Activated CD8-positive, alpha-beta memory T cell treated with anti-CD3 and anti-CD28 coated beads, Interleukin-2, amount 50 U/mL, for 4 hours (primary cell): ENCODE results near the gene ABLIM2.

Experiments used
- DNase-seq: peaks from one replicate; pipeline ENCODE4 v3.0.0-alpha.2; 2020

The ABLIM2 gene

GRCh38 chr4:8192748-8193738 is 34.4 kb upstream of the ABLIM2 start:
- DNase-seq, result no peak

- no peak for DNase-seq
Measured at GRCh38 chr4:8191136-8191747, 32.6 kb upstream of the ABLIM2 start.

- DNase-seq, result no peak
Measured at GRCh38 chr4:8189551-8190466, 31.2 kb upstream of the ABLIM2 start.

- no peak for DNase-seq
Measured at GRCh38 chr4:8188743-8189550, 30.3 kb upstream of the ABLIM2 start.

- DNase-seq, result no peak
Measured at GRCh38 chr4:8188085-8188484, 29.5 kb upstream of the ABLIM2 start.

GRCh38 chr4:8185930-8186329 is 27.3 kb upstream of the ABLIM2 start:
- DNase-seq, result no peak

GRCh38 chr4:8185295-8185694 is 26.7 kb upstream of the ABLIM2 start:
- DNase-seq, result no peak

- no peak for DNase-seq
Measured at GRCh38 chr4:8184061-8184460, 25.4 kb upstream of the ABLIM2 start.

GRCh38 chr4:8182858-8183725 is 24.5 kb upstream of the ABLIM2 start:
- DNase-seq, result no peak

- no peak for DNase-seq
Measured at GRCh38 chr4:8182294-8182693, 23.7 kb upstream of the ABLIM2 start.

- no peak for DNase-seq
Measured at GRCh38 chr4:8181844-8182243, 23.2 kb upstream of the ABLIM2 start.

- no peak for DNase-seq
Measured at GRCh38 chr4:8181119-8181518, 22.5 kb upstream of the ABLIM2 start.

- no peak for DNase-seq
Measured at GRCh38 chr4:8180310-8181093, 21.9 kb upstream of the ABLIM2 start.

GRCh38 chr4:8179771-8180170 is 21.2 kb upstream of the ABLIM2 start:
- DNase-seq, result no peak

- DNase-seq, result no peak
Measured at GRCh38 chr4:8179074-8179473, 20.5 kb upstream of the ABLIM2 start.

- no peak for DNase-seq
Measured at GRCh38 chr4:8177956-8178355, 19.3 kb upstream of the ABLIM2 start.

- no peak for DNase-seq
Measured at GRCh38 chr4:8177552-8177951, 18.9 kb upstream of the ABLIM2 start.

- no peak for DNase-seq
Measured at GRCh38 chr4:8176547-8177399, 18.2 kb upstream of the ABLIM2 start.

GRCh38 chr4:8175686-8176085 is 17.1 kb upstream of the ABLIM2 start:
- DNase-seq, result no peak
